ENCODE results near the gene PLEKHG4B. TPM values are rescaled to one million over a fixed set of nuclear protein-coding genes. Genes with fewer than 3 reads are reported as not detected.

The PLEKHG4B gene
- total RNA-seq, 2 donors from 2014 or later, result 8.9 to 14.4 TPM

- H3K4me1 ChIP-seq (replicated peaks), result no peaks in the 10 kb centered on the region
- H3K36me3 ChIP-seq, result no peaks in the 10 kb centered on the region
- H3K4me3 ChIP-seq, result no peak overlapping the region
- no peak for TF ChIP-seq POLR2A (IDR thresholded peaks at IDR 0.05)
- TF ChIP-seq POLR2AphosphoS5 (IDR thresholded peaks at IDR 0.05), result no peak
- no peaks in the 10 kb centered on the region for H3K9me3 ChIP-seq
- H3K27me3 ChIP-seq (replicated peaks; ENCODE audit: insufficient read depth), result no peaks in the 10 kb centered on the region
- 94% methylated on average over 16 of the region's 16 CpGs for whole genome bisulfite sequencing
- DNase-seq (ENCODE audit: low spot score), result no peak
- intact Hi-C loops (cut with DNase I), result no loop called here
- no peak overlapping the region for H3K27ac ChIP-seq
Observed at GRCh38 chr5:73768-74502, 18.0 kb upstream of the PLEKHG4B start.

DNA sequence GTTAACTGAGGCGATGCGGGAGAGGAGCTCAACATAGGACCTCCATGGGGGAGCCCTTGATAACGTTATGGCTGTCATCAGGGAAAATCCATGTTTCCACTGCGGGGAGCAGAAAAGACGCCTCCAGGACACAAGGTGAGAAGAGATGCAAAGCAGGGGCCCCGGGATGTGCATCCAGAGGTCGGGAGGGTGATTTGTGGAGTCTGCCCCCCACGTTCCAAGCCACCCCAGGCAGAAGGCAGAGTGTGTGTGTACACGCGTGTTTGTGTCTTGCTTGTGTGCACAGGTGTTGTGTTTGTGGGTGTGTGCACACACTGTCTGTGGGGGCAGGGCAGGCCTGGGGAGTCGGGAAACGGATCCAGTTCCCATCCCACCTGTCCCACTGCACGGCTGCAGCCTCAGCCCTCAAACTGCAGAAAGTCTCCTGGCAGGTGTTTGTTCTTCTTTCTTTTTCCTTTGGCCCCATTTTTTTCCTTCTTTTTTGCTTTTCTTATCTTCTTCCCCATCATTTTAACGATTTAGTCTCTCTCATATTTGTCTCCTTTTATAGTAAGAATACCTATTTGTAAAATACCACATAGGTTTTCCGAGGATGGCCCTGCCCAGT is 17.4 kb upstream of the PLEKHG4B start:
- DNase-seq (ENCODE audit: low spot score), result no peak
- WGBS, result 82% methylated on average over 15 of the region's 15 CpGs
- no peak overlapping the region for H3K4me3 ChIP-seq

DNA sequence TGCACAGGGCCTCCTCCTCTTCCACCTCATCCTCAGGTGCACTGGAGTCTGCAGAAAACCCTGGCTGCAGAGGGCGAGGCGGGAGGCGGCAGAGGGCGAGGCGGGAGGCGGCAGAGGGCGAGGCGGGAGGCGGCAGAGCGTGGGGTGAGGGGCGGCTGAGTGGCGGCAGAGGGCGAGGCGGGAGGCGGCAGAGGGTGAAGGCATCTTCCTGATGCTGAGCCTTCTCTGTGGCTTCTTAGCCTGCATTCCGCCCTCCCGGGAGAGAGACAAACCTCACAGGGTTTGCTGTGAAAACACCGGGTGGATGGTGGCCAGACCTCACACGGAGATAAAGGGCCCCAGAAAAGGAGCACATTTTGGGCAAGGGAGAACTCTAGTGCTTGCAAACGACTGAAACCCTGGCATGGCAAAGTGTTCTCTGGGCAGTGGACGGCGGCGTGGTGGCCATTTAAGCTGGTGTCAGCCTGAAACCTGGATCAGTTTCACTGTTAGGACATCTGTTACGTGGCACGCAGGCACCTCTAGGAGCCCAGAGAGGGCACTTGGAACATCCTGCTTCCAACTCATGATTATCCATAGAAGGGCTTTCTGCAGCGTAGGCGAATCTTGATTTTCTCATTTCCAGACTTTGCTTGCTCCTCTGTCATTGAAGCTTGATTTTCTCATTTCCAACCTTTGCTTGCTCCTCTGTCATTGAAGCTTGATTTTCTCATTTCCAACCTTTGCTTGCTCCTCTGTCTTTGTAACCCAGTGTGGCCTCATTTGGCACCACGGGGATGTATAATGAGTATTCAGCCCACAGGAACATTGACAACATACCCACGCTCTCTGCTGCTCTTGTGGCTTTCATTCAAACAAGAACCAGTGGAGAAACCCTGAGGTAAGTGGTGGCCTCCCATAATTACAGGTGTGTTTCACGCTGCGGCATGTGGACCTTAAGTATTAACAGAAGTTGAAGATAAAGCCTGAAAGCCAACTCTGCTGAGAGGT is 16.3 kb upstream of the PLEKHG4B start:
- H3K27me3 ChIP-seq (replicated peaks; ENCODE audit: insufficient read depth), result no peaks in the 10 kb centered on the region
- WGBS, result 60% methylated on average over 31 of the region's 31 CpGs
- intact Hi-C loops (cut with DNase I), result no loop called here
- H3K4me1 ChIP-seq (replicated peaks), result no peaks in the 10 kb centered on the region
- H3K9me3 ChIP-seq, result no peaks in the 10 kb centered on the region
- no peaks in the 10 kb centered on the region for H3K36me3 ChIP-seq
- DNase-seq (ENCODE audit: low spot score), result no peak
- H3K27ac ChIP-seq, result no peak overlapping the region
- TF ChIP-seq POLR2AphosphoS5 (IDR thresholded peaks at IDR 0.05) (no peak), POLR2A (IDR thresholded peaks at IDR 0.05) (no peak)
- TF ChIP-seq, protein P1, sequence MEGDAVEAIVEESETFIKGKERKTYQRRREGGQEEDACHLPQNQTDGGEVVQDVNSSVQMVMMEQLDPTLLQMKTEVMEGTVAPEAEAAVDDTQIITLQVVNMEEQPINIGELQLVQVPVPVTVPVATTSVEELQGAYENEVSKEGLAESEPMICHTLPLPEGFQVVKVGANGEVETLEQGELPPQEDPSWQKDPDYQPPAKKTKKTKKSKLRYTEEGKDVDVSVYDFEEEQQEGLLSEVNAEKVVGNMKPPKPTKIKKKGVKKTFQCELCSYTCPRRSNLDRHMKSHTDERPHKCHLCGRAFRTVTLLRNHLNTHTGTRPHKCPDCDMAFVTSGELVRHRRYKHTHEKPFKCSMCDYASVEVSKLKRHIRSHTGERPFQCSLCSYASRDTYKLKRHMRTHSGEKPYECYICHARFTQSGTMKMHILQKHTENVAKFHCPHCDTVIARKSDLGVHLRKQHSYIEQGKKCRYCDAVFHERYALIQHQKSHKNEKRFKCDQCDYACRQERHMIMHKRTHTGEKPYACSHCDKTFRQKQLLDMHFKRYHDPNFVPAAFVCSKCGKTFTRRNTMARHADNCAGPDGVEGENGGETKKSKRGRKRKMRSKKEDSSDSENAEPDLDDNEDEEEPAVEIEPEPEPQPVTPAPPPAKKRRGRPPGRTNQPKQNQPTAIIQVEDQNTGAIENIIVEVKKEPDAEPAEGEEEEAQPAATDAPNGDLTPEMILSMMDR (IDR thresholded peaks at IDR 0.05), result no peak
- H3K4me3 ChIP-seq, result no peak overlapping the region

More for the DNA sequence above, 17.4 kb upstream of the PLEKHG4B start:
- H3K36me3 ChIP-seq, result no peaks in the 10 kb centered on the region
- H3K27ac ChIP-seq, result no peak overlapping the region
- no peaks in the 10 kb centered on the region for H3K9me3 ChIP-seq
- intact Hi-C loops (cut with DNase I), result no loop called here
- TF ChIP-seq POLR2AphosphoS5 (IDR thresholded peaks at IDR 0.05) (no peak), POLR2A (IDR thresholded peaks at IDR 0.05) (no peak)
- TF ChIP-seq, protein P1 (IDR thresholded peaks at IDR 0.05), result no peak
- H3K27me3 ChIP-seq (replicated peaks; ENCODE audit: insufficient read depth), result no peaks in the 10 kb centered on the region
- no peaks in the 10 kb centered on the region for H3K4me1 ChIP-seq (replicated peaks)

GRCh38 chr5:76358-77169 is 15.4 kb upstream of the PLEKHG4B start:
- intact Hi-C loops (cut with DNase I), result no loop called here
- Histone ChIP-seq H3K4me3 (no peak overlapping the region), H3K27ac (no peak overlapping the region), H3K36me3 (no peaks in the 10 kb centered on the region), H3K9me3 (no peaks in the 10 kb centered on the region), H3K27me3 (replicated peaks; ENCODE audit: insufficient read depth) (no peaks in the 10 kb centered on the region), H3K4me1 (replicated peaks) (no peaks in the 10 kb centered on the region)
- WGBS, result 86% methylated on average over 22 of the region's 22 CpGs
- TF ChIP-seq POLR2AphosphoS5 (IDR thresholded peaks at IDR 0.05), result no peak
- TF ChIP-seq, protein P1 (IDR thresholded peaks at IDR 0.05), result no peak
- no peak for TF ChIP-seq POLR2A (IDR thresholded peaks at IDR 0.05)
- no peak for DNase-seq (ENCODE audit: low spot score)
